Stimulated activated CD8-positive, alpha-beta memory T cell treated with anti-CD3 and anti-CD28 coated beads, Interleukin-4, amount 100 ng/mL, for 4 hours (primary cell): ENCODE results near the gene SIRPA.

Experiments
- DNase-seq, 2 donors: peaks; one replicate each; pipeline ENCODE4 v3.0.0-alpha.2; 2020; ENCODE audit warnings: low read depth in 2 of 2, low spot score in 1 of 2

SIRPA gene

GRCh38 chr20:1947535-1947846 is 52.3 kb downstream of the SIRPA start:
- no peak for DNase-seq

DNA sequence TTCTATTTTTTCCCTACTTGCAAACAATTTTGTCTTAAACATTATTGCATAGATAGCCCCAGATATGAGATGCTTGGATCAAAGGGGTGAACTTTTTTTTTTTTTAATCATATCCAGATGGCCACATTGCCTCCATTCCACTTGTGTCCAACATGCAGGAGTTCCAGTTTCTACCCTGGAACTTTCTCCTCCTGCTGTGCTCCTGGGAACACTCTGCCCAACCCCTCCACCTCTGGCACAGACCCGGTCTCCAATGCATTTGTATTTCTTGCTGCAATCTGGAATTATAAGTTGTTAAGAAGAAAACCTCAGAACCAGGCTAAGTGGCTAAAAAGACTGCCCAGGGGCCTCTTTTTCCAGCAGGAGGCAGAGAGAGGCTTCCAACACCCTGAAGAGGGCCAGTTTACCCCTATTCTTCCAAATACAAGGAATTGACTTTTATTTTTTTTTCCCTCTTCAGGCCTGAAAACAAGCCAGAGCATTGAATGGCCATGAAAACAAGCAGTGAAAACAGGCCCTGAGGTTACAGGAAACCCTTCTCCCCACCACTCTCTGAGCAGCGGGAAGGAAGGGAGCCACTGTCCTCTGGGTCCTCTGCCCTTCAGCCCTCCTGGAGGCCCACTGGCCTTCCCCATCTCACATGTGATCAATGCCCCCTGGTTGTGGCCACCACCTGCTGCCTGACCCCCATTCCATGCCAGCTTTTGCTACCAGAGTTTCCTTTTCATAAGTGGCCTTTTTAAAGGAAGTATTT is 54.3 kb downstream of the SIRPA start:
- DNase-seq = no peak

- DNase-seq = no peak
Observed at GRCh38 chr20:1950836-1951235, 55.6 kb downstream of the SIRPA start.

DNA sequence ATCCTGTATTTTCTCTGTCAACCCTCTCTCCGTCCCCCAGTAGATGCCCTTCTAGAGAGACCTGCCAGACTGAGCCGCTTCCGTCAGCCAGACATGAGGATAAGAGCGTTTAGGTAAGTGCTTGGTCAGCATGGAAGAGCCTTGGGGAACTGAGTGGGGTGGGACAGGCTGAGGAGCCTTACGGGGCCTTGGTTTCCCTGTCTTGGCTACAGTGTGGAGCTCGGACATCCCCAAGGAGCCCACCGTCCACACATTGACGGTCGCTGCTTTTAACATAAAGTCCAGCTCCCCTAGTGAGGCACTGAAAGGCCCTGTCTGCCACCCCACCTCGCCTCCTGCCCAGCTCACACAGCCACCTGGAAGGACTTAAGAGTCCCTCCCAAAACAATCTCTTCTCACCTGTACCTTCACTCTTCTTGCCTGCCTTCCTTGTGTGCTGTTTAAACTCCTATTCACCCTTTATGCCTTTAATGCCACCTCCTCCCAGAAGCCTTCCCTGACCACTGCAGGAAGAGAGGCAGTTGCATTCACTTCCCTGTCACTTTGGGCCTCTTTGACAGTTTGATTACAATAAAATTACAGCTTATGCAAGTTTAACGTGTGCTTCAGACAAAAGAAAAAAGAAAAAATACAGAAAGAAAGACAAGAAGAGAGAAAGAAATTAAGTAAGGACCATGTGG is 56.4 kb downstream of the SIRPA start:
- no peak for DNase-seq

- no peak for DNase-seq
Observed at GRCh38 chr20:1952737-1953530, 57.7 kb downstream of the SIRPA start.

DNA sequence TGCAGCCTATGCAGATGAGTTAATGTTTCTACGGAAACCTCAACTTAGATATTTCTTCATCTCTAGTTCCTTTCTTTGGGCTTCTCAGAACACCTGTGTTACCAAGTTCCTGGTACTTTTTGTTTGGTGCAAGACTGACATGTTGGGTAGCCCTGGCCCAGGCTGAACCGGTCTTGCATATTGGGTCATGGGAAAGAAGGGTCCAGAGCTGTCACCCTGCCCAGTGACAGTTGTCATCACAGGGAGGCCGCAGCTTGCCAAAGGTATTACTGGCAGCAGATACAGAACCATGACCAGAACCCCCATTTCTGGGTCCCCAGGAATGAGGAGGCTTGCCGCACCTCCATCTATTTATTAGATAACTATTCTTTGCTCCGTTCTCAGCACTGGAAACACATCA is 58.4 kb downstream of the SIRPA start:
- no peak for DNase-seq

DNA sequence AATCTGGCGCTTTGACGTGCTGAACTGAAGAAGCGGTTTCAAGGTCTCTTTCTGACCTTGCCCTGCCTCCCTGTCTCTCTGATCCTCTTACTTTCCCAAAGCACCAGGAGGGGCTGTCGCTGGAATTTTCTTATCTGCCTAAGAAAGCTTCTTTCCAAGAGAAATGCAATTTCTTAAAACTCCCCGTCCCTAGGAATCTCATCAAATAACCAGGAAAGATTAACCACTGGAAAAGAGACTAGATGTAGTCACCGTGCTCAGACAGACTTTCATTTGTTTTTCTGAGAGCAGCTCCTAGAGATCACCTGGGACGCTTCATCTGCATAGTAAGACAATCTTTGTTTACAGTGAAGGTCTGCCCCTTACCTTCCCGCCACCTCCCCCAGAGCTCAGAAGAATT is 60.0 kb downstream of the SIRPA start:
- no peak for DNase-seq

DNA sequence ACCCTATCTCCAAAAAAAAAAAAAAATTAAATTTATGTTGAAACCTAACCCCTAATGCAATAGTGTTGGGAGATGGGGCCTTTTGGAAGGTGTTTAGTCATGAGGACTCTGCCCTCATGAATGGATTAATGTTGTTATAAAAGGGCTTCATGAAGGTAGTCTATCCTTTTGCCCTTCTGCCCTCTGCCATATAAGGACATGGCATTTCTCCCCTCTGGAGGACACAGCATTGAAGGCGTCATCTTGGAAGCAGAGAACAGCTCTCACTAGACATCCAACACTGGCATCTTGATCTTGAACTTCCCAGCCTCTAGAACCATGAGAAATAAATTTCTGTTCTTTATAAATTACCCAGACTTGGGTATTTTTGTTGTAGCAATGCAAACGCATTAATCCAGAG is 63.2 kb downstream of the SIRPA start:
- no peak for DNase-seq

GRCh38 chr20:1959156-1959555 is 63.9 kb downstream of the SIRPA start:
- DNase-seq = no peak

DNA sequence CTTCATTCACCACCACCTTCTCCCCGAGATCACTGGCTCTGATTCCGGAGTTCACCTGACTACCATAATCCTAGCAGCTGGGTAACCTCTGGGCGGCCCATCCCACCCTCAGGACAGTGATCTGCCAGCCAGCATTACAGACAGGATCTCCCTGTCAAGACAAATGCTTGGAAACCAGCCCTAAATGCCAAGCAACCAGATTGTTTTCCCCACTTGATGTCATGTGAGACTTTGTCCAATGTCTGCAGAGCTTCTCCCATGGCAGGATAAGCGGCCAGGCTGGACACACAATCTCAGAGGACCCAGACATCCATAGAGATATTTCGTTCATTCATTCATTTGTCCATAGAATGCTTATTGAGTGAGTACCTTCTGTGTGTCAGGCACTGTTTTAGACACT is 66.2 kb downstream of the SIRPA start:
- no peak for DNase-seq

DNA sequence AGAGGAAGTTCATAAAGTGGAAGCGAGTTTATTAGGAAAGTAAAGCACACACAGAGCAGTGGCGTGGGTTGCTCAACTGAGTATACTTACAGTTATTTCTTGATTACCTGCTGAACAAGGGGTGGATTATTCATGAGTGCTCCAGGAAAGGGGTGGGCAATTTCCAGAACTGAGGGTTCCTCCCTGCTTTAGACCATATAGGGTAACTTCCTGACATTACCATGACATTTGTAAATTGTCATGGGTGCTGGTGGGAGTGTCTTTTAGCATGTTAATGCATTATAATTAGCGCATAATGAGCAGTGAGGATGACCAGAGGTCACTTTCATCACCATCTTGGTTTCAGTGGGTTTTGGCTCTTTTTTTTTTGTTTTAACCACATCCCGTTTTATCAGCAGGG is 68.9 kb downstream of the SIRPA start:
- no peak for DNase-seq

- no peak for DNase-seq
Observed at GRCh38 chr20:1964659-1965405, 69.6 kb downstream of the SIRPA start.

DNA sequence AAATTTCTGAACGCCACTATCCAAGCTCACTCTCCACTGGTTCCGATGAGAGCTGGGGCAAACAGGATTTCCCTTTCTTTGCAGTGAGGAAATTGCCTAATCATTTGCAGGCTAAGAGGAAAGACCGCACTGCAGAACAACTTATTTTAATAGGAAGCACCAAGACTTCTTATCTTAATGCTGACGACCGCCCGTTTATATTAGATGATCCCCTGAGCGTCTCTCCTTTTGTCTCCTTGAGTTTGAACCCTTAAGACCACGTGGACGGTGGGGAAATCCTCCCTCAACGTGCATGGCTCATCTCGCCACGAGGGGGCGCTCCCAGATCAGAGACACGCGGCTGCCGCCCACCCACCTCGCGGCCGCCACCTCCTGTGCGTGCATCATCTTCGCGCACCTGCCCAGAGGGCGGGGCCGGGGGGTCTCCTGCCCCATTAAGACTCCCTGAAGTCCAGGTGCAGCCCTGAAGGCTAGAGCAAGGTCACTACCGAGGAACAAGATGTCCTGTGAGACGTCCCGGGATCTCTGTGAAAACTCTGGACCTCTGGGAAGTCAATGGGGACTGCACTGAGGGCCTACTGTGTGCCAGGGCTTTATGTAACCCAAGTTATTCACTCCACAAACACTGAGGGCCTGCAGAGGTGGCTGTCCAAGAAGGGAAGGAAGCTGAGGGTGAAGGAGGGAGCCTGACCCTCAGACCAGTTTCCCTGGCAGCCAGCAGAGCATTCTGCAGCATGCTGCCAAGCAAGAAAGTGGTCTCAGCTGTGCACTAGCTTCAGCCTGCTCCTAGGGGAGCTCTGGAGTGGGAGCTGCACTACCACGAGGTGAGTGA is 70.5 kb downstream of the SIRPA start:
- DNase-seq = peak; percentile 64 to 74

DNA sequence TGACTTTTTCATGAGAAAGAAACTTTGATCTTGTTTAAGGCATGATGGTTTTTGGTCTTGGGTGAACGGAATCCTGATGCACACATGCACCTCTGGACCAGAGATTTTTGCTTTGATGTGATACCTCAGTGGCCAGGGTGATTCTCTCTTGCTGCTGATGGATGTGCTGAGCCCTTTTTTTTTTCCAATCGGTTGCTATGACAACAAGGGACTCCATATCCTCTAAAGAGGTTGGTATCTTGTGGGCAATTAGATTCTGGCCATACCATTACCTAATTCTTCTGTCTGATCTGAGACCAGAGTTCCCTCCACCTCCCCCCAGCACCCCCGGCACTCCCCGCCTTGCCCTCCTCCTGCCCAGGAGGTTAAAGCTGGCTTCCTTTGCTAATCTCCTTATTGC is 73.8 kb downstream of the SIRPA start:
- DNase-seq = no peak

DNA sequence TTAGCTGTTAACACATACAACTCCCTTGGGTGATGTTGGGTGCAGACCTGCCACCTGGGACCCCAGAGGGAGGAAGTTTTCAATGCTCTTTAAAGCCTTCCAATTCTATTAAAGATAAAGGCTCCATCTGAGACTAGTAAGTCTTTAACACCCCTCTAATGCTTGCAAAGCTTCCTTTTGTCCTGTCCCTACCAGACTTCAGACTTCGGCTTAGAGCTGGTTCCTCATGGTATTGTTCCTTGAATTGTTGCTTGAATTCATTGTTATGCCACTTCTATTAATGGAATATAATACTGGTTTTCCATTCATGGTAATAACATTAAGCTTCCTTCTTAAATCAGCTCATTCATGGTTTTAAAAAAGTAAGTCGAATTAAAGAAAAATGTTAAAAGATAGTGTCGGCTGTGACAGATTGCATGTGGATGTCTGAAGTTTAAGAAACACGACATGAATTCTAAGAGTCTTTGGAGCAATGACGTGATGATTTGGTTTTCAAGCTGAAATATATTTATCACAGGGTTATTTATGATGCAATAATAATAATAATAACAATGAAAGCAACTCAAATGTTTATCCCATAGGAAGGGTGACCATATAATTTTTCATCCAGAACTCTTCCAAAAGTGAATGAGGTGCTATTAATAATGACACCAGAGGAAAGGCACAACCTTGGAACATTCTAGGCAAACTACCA is 76.8 kb downstream of the SIRPA start:
- no peak for DNase-seq

- DNase-seq = no peak
Observed at GRCh38 chr20:1973601-1974440, 78.6 kb downstream of the SIRPA start.

- DNase-seq = no peak
Observed at GRCh38 chr20:1975291-1975690, 80.1 kb downstream of the SIRPA start.

DNA sequence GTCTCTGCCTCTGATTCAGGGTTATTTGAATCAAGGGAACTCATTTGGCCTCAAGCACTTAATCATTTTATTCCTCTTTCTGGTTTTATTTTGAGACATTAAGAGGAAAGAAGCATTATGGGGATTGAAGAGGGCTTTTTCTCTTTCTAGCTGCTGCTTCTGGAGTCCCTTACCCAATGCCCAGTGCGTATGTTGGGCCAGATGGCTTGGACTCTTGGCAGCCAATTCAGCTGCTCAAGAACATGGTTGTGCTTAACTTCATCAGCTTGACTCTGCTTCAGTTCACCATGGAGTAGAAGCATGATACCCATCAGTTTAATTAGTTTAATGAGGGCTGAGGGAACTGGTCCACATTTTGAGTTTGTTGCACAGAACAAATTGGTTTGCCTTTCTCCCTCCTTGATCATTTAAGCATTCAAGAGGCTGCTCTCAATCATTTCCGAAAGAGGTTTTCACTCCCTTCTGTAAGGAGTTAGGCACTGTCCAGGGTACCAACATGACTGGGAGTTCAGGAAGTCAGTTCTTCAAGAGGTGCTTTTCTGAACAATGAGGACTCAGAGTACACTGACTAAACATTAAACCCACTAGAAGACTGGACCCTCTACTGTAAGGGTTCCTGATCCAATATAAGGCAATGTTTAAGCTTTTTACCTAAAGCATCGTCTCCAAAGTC is 84.0 kb downstream of the SIRPA start:
- DNase-seq = no peak

DNA sequence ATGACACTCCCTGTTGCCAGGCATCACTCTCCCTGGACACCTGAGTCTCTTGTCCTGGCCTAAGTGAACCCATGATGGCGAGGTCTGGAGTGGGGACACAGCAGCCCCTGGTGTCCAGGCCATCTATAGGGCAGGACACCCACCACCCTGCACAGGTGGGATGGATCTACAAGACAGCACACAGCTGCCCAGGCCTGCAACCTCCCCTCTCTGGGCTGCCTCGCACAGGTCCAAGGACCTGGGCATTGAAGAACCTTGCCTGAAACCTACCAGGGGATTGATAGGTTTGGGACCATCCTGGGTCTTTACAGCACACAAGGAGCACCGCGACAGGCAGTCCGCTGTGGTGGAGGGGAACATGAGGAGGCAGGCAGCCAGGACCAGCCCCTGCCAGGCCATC is 87.5 kb downstream of the SIRPA start:
- DNase-seq = no peak
